GM19328 (cell line): ENCODE data around the gene CCDC80.
"Not testable (repeated sequence)": the region's sequence is repeated elsewhere in the genome, so short reads cannot be mapped to it uniquely, and the experiment has no call there.

Source experiments
- ATAC-seq: cut with Tn5 transposase; IDR thresholded peaks from one replicate; pipeline ENCODE4 v1.9.1; 2021; ENCODE audit warnings: mild to moderate bottlenecking, moderate library complexity; ENCODE audit not compliant: unreplicated experiment

Gene CCDC80

DNA sequence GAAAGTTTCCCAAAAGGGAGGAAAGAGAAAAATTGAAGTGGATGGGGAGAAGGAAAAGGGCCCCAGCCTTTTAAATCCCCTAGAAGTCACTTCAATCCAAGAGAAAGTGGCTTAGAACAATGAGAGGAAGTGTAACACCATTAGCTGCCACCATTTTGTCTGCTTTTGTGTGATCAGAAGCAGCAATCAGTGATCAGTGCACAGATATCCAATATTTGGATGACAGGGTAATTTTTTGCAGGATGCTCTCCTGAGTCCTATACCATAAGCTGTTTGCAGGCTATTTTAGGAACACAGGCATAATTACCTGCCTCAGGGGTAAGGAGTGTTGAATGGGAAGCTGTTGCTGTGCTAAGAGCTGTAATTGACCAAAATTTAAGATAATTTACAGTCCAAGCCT, 47.7 kb downstream of the CCDC80 start:
- no peak for ATAC-seq

- ATAC-seq: no peak
Observed at GRCh38 chr3:112587336-112587735, 53.6 kb downstream of the CCDC80 start.

- no peak for ATAC-seq
Observed at GRCh38 chr3:112585782-112586181, 55.2 kb downstream of the CCDC80 start.

- ATAC-seq: no peak
Observed at GRCh38 chr3:112583105-112583504, 57.8 kb downstream of the CCDC80 start.

- ATAC-seq: no peak
Observed at GRCh38 chr3:112582244-112582874, 58.6 kb downstream of the CCDC80 start.

DNA sequence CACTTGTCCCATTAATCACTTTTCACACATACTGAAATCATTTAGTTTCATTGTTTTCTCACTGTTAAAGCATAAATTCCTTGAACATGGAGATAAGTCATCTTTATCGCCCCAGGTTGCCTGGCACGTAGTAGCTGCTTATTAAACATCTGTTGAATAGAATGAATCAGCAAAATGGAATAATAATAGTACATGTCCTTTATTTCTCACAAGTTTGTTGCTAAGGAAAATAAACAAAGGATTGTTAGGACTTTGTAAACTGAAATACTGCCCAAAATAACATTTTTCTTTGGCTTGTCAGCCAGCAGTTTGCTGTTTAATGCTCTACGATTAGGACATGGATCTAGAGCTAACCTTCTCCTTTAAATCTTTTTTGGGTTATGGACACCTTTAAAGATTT, 61.2 kb downstream of the CCDC80 start:
- ATAC-seq: no peak

GRCh38 chr3:112579232-112579631, 61.7 kb downstream of the CCDC80 start:
- ATAC-seq: no peak

DNA sequence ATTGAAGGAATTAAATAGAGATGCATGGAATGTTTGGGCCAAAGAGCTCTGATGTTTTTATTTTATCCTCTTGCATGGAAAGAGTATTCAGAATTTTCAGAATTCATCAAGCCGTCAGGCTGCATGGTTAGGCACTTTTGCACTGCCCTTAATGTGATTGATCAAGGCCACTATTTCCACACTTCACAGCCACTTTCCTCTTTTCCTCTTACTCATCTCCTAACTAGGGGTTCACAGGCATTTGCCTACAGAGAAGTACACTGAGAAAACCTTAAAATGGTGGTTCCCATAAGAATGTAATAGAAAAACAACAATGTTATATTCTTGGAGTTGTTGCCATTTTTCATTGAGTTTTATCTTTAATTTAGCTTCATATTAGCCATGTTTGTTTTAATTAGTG, 68.2 kb downstream of the CCDC80 start:
- ATAC-seq: no peak

- no peak for ATAC-seq
Observed at GRCh38 chr3:112569265-112569664, 71.7 kb downstream of the CCDC80 start.

DNA sequence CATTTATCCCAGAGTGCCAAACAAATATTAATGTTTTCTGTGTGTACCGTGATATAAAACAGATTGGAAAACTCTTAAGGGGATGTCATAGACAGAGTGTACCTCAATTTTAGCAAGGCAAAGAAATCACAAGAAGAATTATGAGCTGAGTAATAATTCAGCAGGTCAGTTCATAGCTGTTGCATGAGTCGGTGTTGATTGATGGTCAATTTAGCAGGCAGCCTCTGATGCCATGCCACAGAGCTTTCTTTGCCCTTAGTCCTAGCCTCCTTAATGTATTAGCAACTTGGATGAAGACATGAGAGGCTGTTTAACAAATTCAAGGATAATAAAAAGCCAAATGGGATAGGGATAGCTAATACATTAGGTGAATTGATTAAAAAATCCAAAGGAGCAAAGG, 72.3 kb downstream of the CCDC80 start:
- no peak for ATAC-seq

DNA sequence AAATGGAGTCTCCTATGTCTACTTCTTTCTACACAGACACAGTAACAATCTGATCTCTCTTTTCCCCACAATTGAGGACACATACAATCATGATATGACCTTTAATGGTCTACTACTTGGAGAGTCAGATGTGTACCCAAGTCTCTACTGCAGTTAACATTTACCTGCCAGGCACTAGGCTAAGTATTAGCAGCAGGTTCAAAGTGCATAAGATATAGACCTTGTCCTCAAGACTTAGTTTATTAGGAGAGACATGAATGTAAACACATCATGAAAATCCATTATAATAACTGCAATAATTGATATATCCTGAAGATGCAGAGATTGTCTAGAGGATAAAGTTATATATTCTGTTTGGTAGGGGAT, 76.0 kb downstream of the CCDC80 start:
- ATAC-seq: no peak

- not testable (repeated sequence) for ATAC-seq
Observed at GRCh38 chr3:112564247-112564939, 76.5 kb downstream of the CCDC80 start.

DNA sequence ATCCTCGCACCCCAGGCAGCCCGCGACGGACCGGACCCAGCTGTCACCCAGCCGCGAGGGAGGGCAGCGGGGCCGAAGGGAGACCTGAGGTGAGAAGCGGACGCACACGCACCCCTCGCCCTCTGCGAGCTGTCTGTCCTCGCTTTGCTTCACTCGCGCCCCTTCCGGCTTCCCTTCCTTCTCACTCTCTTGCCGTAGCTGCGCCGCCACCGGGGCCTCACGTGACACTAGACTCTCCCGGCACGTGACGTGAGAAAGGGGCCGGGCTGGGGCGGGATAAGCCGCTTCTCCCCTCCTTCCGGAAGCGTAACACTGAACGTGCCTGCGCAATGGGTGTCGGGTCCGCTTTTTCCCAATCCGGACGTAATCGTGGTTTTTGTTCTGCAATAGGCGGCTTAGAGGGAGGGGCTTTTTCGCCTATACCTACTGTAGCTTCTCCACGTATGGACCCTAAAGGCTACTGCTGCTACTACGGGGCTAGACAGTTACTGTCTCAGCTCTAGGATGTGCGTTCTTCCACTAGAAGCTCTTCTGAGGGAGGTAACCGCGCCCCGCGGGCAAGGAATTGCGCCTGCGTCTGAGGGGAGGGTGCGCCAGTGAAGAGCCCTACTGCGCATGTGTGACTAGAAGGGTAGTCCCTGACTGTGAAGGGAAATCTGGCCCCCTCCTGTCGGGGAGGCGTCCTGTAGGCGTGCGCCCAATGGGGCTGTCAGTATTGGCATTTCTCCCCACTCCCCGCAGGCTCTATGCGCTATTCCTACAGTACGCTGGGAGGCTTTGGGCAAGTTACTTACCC, 79.0 kb downstream of the CCDC80 start, which contains the start of the genes ATG3 and SLC35A5:
Gene ATG3 (minus strand): TSS at position 229 of the 796 bp plus-strand sequence. CDS start 434 bp downstream, outside the sequence.
Gene SLC35A5 (plus strand): TSS at position 312 of the 796 bp plus-strand sequence. CDS start 1,359 bp downstream, outside the sequence.
- ATAC-seq: peak; percentile 75

DNA sequence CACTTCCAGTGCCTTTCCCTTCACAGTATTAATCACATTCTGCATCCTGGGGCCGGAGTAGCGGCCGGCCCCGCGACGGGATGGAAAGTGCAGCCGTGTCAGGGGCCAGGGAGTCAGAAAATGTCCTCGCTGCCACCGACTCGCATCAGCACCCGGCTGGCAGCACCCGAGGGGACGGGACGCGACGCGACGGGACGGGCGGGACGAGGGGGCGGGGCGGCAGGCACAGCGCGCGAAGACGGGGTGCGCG, 79.5 kb downstream of the CCDC80 start:
- ATAC-seq: peak; percentile 40

- ATAC-seq: peak; percentile 21
Observed at GRCh38 chr3:112560721-112561483, 80.0 kb downstream of the CCDC80 start.

DNA sequence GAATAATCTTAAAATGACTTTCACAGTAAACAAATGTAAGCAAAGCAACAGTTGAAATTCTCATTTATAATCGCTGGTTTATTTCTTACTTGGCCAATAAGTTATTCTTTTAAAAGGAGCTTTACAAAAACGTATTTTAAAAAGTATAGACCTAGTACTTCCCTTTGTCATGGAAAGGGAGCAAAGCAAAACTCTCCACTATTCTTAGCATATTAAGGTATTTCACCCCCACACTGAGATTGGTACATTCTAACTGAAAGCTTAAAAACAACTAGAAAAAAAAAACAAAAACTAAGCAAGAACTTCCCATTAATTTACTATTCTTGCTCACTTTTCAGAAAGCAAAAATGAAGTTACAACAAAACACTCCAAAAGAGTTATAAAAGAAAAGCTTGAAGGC, 80.6 kb downstream of the CCDC80 start:
- ATAC-seq: no peak

DNA sequence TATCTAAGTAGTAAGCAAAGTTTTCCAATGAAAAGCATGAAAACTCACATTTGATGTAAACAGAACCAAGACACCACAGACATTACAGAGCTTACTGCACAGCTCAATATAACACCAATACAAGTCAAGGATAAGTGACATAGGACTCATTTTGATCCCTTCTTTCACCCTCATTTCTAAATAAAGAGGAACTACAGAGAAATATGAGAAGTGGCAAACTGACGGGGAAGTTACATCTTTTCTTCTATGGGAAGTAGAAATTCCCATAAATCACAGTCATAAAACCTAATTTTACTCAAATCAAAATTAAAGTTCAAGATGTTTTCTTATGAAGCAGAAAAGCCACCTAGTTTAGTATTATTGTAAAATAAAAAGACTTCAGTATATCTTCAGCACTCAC, 83.0 kb downstream of the CCDC80 start:
- no peak for ATAC-seq

GRCh38 chr3:112555535-112556170, 85.3 kb downstream of the CCDC80 start:
- no peak for ATAC-seq

GRCh38 chr3:112550859-112551258, 90.1 kb downstream of the CCDC80 start:
- no peak for ATAC-seq
